Central memory CD8-positive, alpha-beta T cell (primary cell): ENCODE results near the gene STAP2.

ENCODE experiments used
- ATAC-seq: fragments of 150-1000 bp; cut with Tn5 transposase; replicated peaks from 2 replicates; pipeline ENCODE4 v1.10.0; 2022; ENCODE audit warnings: mild to moderate bottlenecking, moderate FRiP score, moderate number of reproducible peaks; ENCODE audit not compliant: poor library complexity, severe bottlenecking; ENCODE audit errors: extremely low read depth
- DNase-seq, 2 donors: peaks; one replicate each; pipeline ENCODE4 v3.0.0; 2021; ENCODE audit warnings: low spot score in 2 of 2
- H3K27ac Mint-ChIP-seq: one replicate; pipeline ENCODE4 v1.8.0; 2022; ENCODE audit warnings: low read depth, mild to moderate bottlenecking, moderate library complexity, mixed read lengths
- H3K27me3 Mint-ChIP-seq: one replicate; pipeline ENCODE4 v1.8.0; 2022; ENCODE audit warnings: mixed read lengths
- H3K36me3 Mint-ChIP-seq: one replicate; pipeline ENCODE4 v1.8.0; 2022; ENCODE audit warnings: mild to moderate bottlenecking, moderate library complexity, mixed read lengths; ENCODE audit not compliant: insufficient read depth
- H3K4me1 Mint-ChIP-seq: one replicate; pipeline ENCODE4 v1.8.0; 2022; ENCODE audit warnings: mixed read lengths
- H3K4me3 Mint-ChIP-seq: one replicate; pipeline ENCODE4 v1.8.0; 2022; ENCODE audit warnings: mild to moderate bottlenecking, moderate library complexity, mixed read lengths
- H3K9me3 Mint-ChIP-seq: one replicate; pipeline ENCODE4 v1.8.0; 2022; ENCODE audit warnings: mixed read lengths

The STAP2 gene, protein sequence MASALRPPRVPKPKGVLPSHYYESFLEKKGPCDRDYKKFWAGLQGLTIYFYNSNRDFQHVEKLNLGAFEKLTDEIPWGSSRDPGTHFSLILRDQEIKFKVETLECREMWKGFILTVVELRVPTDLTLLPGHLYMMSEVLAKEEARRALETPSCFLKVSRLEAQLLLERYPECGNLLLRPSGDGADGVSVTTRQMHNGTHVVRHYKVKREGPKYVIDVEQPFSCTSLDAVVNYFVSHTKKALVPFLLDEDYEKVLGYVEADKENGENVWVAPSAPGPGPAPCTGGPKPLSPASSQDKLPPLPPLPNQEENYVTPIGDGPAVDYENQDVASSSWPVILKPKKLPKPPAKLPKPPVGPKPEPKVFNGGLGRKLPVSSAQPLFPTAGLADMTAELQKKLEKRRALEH

DNA sequence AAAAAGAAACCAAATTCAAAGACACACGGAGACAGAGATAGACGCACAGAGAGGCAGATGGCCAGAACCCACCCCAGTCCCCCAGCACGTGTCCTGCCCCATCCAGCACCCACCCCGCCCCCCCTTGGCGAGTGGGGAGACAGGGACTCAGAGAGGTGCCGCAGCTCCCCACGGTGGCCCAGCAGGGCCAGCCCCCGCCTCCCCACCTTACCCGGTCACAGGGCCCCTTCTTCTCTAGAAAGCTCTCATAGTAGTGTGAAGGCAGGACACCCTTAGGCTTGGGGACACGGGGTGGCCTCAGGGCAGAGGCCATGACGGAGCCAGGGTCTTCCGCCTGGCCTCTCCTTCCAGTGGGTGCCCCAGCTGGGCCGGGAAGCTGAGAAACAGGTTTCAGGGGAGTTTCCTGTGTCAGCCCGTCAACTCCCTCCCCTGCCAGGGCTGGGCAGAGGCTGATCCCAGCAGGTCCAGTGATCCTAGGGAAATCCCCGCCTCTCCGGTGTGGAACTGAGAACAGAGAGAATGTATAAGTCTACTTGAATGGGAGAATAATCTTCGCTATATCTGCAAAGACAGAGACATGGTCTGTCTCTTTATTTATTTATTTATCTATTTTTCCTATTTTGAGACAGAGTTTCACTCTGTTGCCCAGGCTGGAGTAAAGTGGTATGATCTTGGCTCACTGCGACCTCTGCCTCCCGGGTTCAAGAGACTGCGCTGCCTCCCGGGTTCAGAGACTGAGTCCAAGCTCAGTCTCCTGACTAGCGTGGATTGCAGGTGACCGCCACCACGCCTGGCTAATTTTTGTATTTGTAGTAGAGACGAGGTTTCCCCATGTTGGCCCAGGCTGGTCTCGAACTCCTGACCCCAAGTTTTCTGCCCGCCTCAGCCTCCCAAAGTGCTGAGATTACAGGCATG is at the start of gene STAP2:
Gene STAP2 (minus strand): TSS at position 387 of the 915 bp plus-strand sequence. CDS start 74 bp downstream, at position 313.
- peak within 1 kb of the TSS; percentile 36 for H3K27ac Mint-ChIP-seq
- H3K4me1 Mint-ChIP-seq = peaks cover 24% of the 10 kb centered on the region
- no peaks in the 10 kb centered on the region for H3K27me3 Mint-ChIP-seq
- no peak for DNase-seq
- H3K4me3 Mint-ChIP-seq = peak within 1 kb of the TSS; percentile 51
- no peak for ATAC-seq
- no peaks in the 10 kb centered on the region for H3K9me3 Mint-ChIP-seq
- peaks cover 10% of the 10 kb centered on the region for H3K36me3 Mint-ChIP-seq

DNA sequence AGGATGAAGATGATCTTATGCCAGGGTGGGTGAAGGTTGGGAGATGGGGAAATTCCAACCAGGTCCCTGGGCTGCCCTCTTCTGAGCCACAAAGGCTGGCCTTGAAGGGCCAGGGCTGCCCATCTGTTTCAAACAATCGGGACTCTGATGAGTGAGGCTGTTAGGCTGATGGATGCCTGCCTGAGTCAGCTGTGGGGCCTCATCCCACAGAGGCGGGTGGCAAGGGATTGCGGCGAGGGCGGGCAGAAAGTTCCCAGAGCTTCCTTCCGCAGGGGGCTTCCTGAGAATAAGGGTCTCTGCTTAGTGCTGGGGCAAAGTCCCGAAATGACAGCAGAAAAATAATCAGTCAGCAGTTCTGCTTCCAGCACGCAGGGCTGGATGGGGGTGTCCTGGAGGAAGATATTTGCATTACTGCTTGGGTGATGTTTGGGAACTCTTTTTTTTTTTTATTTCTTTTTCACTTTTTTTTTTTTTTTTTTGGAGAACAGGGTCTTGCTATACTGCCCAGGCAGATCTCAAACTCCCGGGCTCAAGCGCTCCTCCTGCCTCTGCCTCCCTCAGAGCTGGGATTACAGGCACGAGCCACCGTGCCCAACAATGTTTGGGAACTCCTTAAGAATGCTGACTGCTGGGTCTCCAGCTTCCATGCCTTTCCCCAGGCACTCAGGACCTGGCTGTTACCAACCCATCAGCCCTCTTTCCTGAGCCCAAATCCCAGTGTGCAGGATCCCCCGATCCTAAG is 47.6 kb upstream of the STAP2 start:
- no peak for DNase-seq
- peaks cover 12% of the 10 kb centered on the region for H3K36me3 Mint-ChIP-seq
- H3K4me1 Mint-ChIP-seq = peaks cover 25% of the 10 kb centered on the region
- no peak for ATAC-seq
- no peaks in the 10 kb centered on the region for H3K9me3 Mint-ChIP-seq
- H3K4me3 Mint-ChIP-seq = no peak overlapping the region
- no peaks in the 10 kb centered on the region for H3K27me3 Mint-ChIP-seq
- H3K27ac Mint-ChIP-seq = no peak overlapping the region

DNA sequence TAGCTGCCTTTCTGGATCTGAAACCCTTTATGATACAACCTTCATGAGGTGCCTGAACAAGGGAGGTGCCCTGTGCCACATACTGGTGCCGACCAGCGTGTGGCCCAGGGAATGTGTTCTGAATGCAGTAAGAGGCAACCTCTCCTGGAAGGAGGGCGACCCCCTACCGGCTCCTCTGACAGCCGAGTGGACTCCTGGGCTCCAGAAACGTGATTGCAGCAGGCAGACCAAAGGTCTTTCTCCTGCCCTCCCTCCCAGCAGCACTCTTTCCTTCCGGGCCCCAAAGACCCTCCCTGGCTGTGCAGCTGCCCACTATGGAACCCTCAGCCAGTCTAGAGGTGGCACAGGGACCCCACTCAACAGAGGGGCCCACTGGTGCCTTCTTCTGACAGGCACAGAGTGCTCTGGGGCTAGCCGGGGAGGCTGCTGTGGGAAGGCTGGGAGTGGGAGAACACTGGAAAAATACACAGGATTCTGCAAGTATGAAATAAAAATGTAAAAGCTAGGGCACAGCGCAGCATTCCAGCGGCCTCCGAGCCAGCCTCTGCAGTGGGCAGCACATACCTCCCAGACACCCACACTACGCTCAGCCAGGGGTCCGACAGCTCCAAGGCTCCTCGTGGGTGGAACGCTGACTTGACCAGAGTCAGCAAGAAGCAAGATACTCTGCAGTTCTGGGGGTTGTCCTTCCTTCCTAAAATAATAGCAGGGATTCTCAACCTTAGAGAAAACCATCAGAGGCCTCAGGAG is 46.8 kb upstream of the STAP2 start:
- no peak for DNase-seq
- Mint-ChIP-seq H3K36me3 (peaks cover 15% of the 10 kb centered on the region), H3K27me3 (no peaks in the 10 kb centered on the region), H3K4me1 (peaks cover 28% of the 10 kb centered on the region), H3K9me3 (no peaks in the 10 kb centered on the region), H3K27ac (no peak overlapping the region), H3K4me3 (no peak overlapping the region)
- ATAC-seq = no peak

DNA sequence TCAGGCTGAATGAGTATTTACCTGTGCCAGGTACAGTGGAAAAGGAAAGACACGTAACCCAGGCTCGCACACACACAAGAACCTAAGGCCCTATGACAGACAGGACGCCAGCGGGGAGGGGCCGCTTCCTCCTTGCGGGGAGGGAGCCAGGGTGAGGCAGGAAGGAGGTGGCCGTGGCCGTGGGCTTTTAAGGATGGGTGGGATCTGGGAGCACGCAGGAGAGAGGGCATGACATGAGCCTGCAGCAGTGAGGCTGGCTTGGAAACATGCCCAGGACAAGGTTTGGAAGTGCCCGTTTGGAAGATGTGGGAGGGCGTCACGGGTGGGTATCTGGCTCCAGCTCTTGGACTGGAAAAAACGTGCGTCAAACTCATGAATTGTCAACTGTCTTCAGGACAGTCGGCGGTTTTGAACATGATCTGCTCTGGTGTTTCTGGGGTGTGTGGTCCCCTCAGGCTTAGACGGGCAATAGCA is 41.7 kb upstream of the STAP2 start:
- H3K9me3 Mint-ChIP-seq = no peaks in the 10 kb centered on the region
- H3K4me1 Mint-ChIP-seq = peaks cover 45% of the 10 kb centered on the region
- H3K4me3 Mint-ChIP-seq = peak overlapping the region; percentile 76
- peak overlapping the region; percentile 85 for H3K27ac Mint-ChIP-seq
- no peaks in the 10 kb centered on the region for H3K27me3 Mint-ChIP-seq
- peaks cover 12% of the 10 kb centered on the region for H3K36me3 Mint-ChIP-seq
- peak; percentile 89 for ATAC-seq
- DNase-seq = peak in 1 of 2 donors; percentile 37

DNA sequence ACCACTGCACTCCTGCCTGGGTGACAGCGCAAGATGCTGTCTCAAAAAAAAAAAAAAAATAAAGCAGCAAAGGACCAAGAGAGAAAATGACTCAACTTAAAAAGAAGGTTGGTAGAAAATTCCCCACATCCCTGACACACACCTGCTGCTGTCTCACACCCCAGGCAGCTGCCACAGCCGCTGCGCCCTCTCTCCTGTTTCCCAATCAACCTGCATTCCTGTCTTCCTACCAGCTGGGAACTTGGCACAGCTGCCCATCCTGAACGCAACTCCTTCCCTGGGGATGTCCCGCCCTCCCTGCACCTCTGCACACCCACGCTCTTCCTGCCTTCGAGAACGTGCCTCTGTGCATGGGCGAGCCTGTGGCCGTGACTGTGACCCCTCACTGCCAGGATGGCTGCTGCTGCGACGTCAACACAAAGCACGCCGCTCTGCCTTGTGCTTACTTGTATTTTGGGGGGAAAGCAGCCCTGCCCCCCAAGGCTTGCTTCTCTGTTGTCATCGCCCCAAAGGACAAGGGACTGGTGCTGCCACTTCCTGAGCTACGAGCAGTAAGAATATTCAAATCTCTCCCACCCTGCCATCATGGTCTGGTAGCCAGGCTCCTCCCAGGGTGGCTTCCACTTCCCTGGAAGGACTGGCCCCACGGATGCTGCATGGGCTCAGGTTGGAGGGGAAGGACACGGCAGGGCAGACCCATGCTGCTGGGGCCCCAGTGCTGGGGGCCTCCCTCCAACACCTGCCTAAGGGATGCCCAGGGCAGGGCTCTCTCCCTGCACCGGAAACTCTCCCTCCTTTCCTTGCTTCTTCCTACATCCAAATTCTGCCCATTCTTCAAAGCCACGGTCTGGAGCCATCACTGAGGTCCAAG is 41.0 kb upstream of the STAP2 start:
- H3K36me3 Mint-ChIP-seq = peaks cover 11% of the 10 kb centered on the region
- H3K27ac Mint-ChIP-seq = peak overlapping the region; percentile 85
- peaks cover 45% of the 10 kb centered on the region for H3K4me1 Mint-ChIP-seq
- H3K4me3 Mint-ChIP-seq = peak overlapping the region; percentile 76
- ATAC-seq (peak; percentile 35), DNase-seq (no peak)
- no peaks in the 10 kb centered on the region for H3K9me3 Mint-ChIP-seq
- no peaks in the 10 kb centered on the region for H3K27me3 Mint-ChIP-seq

DNA sequence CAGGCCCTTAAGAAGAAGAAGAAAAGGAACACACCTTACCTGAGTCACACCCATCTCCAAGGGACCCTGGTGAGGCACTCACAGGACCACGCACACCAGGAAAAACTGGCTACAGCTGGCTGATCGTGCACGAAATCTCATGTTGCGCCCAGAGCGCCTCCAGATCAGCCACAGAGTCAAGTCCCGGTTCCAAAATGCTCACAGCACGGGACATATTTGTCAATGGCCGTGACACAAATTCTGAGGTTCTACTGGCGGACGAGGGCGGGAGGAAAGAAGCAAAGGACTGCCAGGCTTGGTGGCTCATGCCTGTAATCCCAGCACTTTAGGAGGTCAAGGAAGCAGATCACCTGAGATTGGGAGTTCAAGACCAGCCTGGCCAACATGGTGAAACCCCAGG is 40.3 kb upstream of the STAP2 start:
- H3K36me3 Mint-ChIP-seq = peaks cover 11% of the 10 kb centered on the region
- DNase-seq (no peak), ATAC-seq (no peak)
- H3K9me3 Mint-ChIP-seq = no peaks in the 10 kb centered on the region
- peaks cover 48% of the 10 kb centered on the region for H3K4me1 Mint-ChIP-seq
- H3K27me3 Mint-ChIP-seq = no peaks in the 10 kb centered on the region
- H3K4me3 Mint-ChIP-seq = peak overlapping the region; percentile 76
- peak overlapping the region; percentile 85 for H3K27ac Mint-ChIP-seq

DNA sequence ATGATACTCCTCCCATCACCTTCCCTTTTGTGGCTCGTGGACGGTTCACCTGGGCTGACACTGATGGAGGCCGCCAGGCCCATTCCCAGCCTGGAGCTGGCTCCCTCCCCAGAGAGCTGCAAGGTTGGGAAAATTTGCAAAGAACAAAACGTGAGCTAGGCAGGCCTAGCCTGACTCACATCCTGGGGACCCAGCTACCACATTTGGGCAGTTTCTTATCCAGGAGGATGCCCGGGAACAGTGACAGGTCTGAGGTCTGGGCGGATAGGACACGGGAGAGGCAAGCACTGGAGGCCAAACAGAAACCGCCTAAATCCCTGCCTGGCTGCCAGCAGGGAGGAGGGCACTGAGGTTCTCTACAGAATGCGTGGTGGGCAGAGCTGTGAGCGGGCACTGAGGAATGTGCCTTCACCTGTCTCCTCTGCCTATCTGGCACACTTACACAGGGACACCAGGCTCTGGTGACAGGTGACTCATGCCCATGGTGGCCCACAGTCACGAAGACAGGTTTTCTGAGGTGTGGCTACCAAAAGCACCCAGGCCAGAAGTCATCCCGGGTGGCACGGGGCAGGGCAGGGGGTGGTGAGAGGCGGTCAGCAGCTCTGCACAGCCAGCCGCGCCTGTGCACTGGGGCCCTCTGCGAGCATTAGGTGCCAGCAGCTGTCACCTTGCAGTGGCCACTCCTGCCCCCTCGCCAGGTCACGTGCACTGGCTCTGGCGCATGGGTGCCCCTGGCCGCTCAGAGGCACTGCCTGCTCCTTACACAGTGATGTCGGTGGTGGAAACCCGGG is 38.6 kb upstream of the STAP2 start:
- DNase-seq (no peak), ATAC-seq (no peak)
- Mint-ChIP-seq H3K4me3 (no peak overlapping the region), H3K36me3 (peaks cover 8% of the 10 kb centered on the region), H3K4me1 (peaks cover 58% of the 10 kb centered on the region), H3K9me3 (no peaks in the 10 kb centered on the region), H3K27me3 (no peaks in the 10 kb centered on the region), H3K27ac (peak overlapping the region; percentile 5)

DNA sequence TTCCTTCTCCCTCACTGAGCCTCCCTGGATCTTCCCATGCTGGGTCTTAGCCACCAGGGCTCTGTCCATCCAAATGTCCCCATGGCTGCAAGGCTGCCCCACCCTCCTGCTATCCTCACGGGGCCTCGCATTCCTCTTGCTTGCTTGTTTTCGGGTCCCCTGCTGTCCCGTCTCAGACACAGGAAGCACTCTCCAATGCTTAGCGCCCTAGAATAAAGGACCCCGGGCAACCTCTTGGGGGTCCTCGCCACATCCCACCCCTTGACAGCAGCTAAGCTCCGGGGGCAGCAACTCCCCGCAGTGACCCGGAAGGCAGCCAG is 38.0 kb upstream of the STAP2 start:
- Mint-ChIP-seq H3K4me1 (peaks cover 59% of the 10 kb centered on the region), H3K9me3 (no peaks in the 10 kb centered on the region), H3K27me3 (no peaks in the 10 kb centered on the region), H3K27ac (peak overlapping the region; percentile 5), H3K4me3 (no peak overlapping the region), H3K36me3 (peaks cover 8% of the 10 kb centered on the region)
- DNase-seq (no peak), ATAC-seq (no peak)

DNA sequence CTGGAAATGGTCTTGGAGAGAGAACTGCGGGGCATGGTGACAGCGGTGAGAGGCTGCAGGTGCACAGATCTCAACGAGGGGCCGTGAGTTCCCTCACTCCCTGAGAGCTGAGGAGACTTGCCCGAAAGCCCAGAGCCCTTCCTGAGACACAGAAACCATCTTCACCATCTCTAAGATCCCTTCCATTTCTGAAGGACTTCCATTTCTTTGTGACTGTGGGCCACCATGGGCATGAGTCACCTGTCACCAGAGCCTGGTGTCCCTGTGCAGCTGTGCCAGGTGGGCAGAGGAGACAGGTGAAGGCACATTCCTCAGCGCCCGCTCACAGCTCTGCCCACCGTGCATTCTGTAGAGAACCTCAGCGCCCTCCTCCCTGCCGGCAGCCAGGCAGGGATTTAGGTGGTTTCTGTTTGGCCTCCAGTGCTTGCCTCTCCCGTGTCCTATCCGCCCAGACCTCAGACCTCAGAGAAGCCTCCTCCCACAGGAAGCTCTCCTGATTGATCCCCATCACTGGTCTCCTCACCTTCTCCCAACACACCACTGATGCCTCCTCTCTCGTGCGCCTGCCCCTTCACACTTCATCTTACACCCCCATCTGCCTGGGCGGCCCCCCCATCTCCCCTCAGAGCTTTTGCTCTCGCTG is 37.5 kb upstream of the STAP2 start:
- no peak for DNase-seq
- no peak overlapping the region for H3K4me3 Mint-ChIP-seq
- H3K27me3 Mint-ChIP-seq = no peaks in the 10 kb centered on the region
- no peaks in the 10 kb centered on the region for H3K9me3 Mint-ChIP-seq
- H3K27ac Mint-ChIP-seq = peak overlapping the region; percentile 5
- no peak for ATAC-seq
- peaks cover 6% of the 10 kb centered on the region for H3K36me3 Mint-ChIP-seq
- peaks cover 56% of the 10 kb centered on the region for H3K4me1 Mint-ChIP-seq

DNA sequence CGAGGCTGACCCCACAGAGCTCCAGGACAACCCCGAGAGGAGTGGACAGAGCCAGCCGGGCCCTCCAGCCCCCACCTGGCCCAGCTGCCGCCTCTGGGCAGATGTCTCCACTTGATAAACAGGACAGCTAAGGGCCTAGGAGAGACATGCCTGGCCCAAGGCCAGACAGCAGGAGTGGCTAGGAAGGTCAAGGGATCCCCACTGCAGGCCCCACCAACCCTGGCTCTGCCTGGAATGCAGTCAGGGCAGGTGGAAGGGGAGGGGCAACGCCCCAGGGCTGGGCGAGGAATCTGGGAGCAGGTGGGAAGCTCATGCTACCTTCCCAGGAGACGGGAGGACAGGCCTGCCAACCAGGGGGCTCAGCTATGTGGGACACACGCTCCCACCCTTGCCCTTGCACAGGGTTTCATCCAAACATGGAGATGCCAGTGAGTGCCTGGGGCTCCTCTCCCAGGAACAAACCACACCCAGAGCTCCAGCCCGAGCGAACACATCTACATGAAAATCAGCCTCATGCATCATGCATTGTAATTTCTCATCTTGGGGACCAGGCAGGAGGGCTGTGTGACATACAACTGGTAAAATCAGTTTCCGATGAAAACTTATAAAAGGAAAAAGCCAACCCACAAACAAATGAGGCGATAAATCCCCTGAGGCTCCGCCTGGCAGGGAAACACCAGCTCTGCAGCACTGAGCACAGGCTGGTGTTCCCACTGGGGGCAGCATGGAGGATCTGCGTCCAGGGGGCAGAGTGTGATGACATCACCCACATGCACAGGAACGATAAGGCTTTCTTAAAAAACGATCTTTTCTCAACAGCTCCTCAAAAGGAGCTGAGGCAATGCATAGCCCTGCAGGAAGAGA is 36.8 kb upstream of the STAP2 start:
- no peaks in the 10 kb centered on the region for H3K27me3 Mint-ChIP-seq
- DNase-seq (no peak), ATAC-seq (no peak)
- no peak overlapping the region for H3K4me3 Mint-ChIP-seq
- H3K27ac Mint-ChIP-seq = no peak overlapping the region
- peaks cover 56% of the 10 kb centered on the region for H3K4me1 Mint-ChIP-seq
- H3K9me3 Mint-ChIP-seq = no peaks in the 10 kb centered on the region
- H3K36me3 Mint-ChIP-seq = peaks cover 4% of the 10 kb centered on the region
